GM10266 (cell line): ENCODE results near the gene CMTR1.

ENCODE experiments used
- DNase-seq: peaks from one replicate; pipeline ENCODE4 v3.0.0; 2012; ENCODE audit errors: extremely low spot score
- TF ChIP-seq, protein P1 (sequence below): IDR thresholded peaks from 2 replicates; pipeline ENCODE4 v1.5.1; 2012; ENCODE audit warnings: mild to moderate bottlenecking, low read depth; ENCODE audit not compliant: control insufficient read depth, insufficient read depth; ENCODE audit errors: missing control alignments

Gene CMTR1

DNA sequence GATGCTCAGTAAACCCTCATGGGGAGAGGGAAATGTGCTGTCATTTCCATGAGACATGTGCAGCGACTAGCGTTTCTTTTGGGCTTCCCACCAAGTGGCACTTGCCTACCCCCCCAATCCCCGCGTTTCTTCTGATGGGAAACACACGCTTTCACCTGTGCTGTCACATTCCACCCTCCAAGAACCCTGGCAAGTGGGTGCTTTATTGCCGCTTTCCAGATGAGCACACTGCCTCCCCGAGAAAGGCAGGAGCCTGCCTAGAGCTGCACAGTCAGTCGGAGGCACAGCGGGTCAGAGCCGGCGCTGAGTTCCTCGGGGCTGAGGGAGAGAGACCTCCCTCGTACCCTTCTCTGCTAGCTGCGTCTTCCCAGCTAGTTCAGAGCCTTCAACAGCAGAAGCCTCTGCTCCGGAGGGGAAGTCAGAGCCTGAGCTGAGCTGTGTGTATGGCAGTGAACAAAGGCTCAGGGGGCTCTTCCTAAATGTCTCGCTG, 78.9 kb downstream of the CMTR1 start:
- TF ChIP-seq, protein P1, sequence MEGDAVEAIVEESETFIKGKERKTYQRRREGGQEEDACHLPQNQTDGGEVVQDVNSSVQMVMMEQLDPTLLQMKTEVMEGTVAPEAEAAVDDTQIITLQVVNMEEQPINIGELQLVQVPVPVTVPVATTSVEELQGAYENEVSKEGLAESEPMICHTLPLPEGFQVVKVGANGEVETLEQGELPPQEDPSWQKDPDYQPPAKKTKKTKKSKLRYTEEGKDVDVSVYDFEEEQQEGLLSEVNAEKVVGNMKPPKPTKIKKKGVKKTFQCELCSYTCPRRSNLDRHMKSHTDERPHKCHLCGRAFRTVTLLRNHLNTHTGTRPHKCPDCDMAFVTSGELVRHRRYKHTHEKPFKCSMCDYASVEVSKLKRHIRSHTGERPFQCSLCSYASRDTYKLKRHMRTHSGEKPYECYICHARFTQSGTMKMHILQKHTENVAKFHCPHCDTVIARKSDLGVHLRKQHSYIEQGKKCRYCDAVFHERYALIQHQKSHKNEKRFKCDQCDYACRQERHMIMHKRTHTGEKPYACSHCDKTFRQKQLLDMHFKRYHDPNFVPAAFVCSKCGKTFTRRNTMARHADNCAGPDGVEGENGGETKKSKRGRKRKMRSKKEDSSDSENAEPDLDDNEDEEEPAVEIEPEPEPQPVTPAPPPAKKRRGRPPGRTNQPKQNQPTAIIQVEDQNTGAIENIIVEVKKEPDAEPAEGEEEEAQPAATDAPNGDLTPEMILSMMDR = no peak
- DNase-seq = no peak

DNA sequence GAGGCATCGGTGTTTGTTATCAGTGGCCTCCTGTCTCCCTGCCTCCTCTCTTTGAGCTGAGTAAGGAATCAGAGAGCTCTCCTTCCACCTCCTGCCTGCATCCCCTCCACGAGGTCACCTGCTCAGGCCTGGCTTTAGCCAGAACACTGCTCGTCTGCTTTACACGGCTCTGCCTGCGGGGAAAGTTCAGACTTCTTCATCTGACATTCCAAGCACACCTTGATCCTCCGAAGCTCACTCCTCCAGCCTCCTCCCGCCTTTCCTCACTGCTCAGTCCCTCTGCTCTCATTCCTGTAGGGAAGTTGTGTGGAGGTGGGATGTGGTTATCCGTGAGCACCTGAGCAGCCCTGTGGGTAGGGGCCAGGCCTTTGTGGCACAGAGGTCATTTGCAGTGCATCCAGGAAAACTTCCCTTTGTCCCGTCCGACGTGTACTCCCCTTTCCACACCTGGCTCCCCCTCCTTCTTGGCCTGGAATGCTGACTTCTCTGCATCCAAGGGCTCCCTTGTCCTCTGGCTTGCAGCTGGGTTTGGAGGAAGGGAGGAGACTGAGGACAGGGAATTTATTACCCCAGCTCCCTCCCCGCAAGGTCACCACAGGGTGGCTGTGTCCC, 79.5 kb downstream of the CMTR1 start:
- TF ChIP-seq, protein P1 = no peak
- no peak for DNase-seq

DNA sequence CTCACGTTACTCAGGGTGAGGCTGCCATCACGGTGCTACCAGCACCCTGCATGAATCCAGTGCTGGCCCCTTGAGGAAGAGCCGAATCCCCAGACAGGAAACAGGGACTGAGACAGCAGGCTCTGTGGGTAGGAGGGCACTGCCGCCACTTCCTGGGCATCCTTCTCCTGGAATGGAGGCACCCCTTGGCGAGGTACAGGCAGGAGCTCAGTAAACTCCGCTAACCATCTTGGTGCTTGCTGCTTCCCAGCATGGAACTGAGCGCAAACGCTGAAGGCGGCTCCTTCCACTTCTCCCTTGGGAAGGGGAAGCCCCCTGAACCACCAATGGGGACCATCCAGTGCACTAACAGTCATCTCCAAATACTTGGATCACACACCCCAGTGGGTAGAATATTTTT, 80.1 kb downstream of the CMTR1 start:
- no peak for DNase-seq
- TF ChIP-seq, protein P1 = no peak

DNA sequence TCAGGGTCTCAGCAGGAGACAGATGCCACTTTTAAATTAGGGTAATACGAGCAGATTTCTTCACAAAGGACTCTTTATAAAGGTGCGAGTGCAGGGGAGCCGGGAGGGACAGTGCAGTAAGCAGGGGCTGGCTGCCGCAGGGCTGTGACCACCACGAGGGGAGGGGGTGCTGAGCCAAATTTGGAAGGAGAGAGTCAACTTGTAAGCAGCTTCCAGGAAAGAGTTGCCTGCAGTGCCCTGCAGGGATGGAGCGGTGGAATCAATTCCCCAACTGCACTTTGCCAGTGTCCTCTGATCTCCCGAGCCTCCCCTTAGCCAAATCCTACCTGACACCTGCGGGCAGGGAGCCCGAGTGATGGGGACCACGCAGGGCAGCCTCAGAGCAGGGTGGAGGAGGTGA, 80.6 kb downstream of the CMTR1 start:
- DNase-seq = no peak
- TF ChIP-seq, protein P1 = no peak

DNA sequence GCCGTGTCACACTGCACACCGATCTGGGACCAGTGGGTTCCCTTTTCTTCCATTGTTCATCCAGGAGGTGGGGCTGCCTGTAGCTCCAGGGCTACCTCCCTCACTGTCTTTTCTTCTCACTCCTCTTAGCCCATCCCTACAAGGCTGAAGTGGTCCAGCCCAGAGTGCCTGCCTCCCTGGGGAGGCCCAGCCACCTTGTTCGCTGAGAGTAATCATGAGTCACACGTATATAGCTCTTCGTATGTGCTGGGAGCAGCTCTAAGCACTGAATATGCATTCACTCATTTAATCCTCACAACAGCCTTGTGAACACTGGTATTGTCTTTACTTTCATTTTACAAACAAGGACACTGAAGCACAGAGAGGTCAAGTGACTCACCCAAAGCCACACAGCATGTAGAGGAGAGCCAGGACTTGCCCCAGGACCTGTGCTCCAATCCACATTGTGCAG, 81.3 kb downstream of the CMTR1 start:
- TF ChIP-seq, protein P1 = no peak
- DNase-seq = no peak

DNA sequence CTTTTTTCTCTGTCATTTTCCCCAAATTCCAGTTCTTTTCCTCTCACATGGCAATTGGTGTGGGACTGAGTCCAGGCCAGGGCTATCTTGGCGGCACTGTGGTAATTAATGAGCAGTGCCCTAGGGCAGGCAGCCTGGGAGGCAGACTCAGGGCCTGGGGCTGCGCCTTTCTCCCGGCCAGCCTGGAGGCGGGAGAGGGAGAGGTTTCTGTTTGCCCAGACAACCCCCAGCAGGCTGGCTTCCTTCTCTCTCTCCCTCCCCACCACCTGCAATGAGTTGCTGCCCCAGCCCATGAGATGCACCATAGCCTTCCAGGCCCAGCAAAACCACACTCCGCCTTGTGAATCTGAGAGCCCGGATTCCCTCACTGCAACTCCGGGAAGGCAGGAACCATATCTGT, 81.8 kb downstream of the CMTR1 start:
- DNase-seq = no peak
- TF ChIP-seq, protein P1 = no peak

DNA sequence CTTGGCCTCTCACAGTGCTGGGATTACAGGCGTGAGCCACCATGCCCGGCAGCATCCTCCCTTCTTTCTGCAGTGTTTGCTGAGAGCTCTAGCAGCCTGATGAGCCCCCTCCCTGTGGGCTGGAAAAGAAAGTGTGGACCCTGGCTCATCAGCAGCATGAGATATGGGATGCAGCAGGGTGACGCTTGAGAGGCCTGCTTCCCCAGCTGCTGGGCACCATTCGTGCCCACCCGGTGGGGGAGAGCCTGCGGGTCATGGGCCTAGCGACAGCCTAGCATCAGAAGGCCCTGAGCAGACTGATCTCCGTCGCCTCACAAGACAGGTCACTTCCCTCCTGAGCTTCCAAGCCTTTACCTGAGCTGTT, 82.7 kb downstream of the CMTR1 start:
- DNase-seq = no peak
- TF ChIP-seq, protein P1 = no peak
